A549 (cell line): ENCODE measurements around the gene VWA5B1. TPM values are rescaled to one million over a fixed set of nuclear protein-coding genes. Genes with fewer than 3 reads are reported as not detected.

ENCODE experiments used
- ATAC-seq, 2 experiments: fragments of 200-7000 bp in 1 of 2; fragments of >200 bp in 1 of 2; cut with Nextera tagmentation in 1 of 2; cut with Tn5 transposase in 1 of 2; 3 replicates each; pipeline versions ENCODE4 v1.8.0 to v1.9.1; 2018 to 2020; ENCODE audit warnings: mild to moderate bottlenecking in 1 of 2, moderate library complexity in 1 of 2
- CTCF ChIA-PET: fragments of 300-600 bp; sonication (Branson Sonifier 250); formaldehyde crosslinking; extraction: SDS; loops from one replicate; lab custom pipeline; 2021; ENCODE audit warnings: antibody characterized with exemption, inconsistent platforms; lab: Yijun Ruan, JAX
- POLR2A ChIA-PET: fragments of 350-600 bp; formaldehyde crosslinking; extraction: SDS; loops from one replicate; lab custom pipeline; 2021; ENCODE audit warnings: antibody characterized with exemption, inconsistent platforms; lab: Yijun Ruan, JAX
- DNase-seq, 2 experiments: peaks; one replicate each; pipeline versions ENCODE4 v3.0.0 to v3.0.0-alpha.2; 2011 to 2016; ENCODE audit warnings: low read depth in 1 of 2, low spot score in 1 of 2
- FAIRE-seq: peaks from 2 replicates; lab custom pipeline; 2011; peaks lifted over from hg19 to GRCh38; lab: Jason Lieb, UNC
- H3K27ac ChIP-seq, 2 experiments: fragments of >200 bp; sonication (Bioruptor Twin); formaldehyde crosslinking; 3 replicates each; pipeline ENCODE4 v1.5.1; 2016 to 2017
- H3K4me1 ChIP-seq: fragments of >200 bp; sonication (Bioruptor Twin); formaldehyde crosslinking; 3 replicates; pipeline ENCODE4 v1.6.1; 2016
- H3K4me2 ChIP-seq: fragments of >200 bp; sonication (Bioruptor Twin); formaldehyde crosslinking; 3 replicates; pipeline ENCODE4 v1.6.1; 2016
- H3K4me3 ChIP-seq: fragments of >200 bp; sonication (Bioruptor Twin); formaldehyde crosslinking; 3 replicates; pipeline ENCODE4 v1.5.1; 2016
- H3K9me3 ChIP-seq: fragments of >200 bp; sonication (Bioruptor Twin); formaldehyde crosslinking; 3 replicates; pipeline ENCODE4 v1.6.1; 2016
- ATOH8 ChIP-seq: fragments of 250-450 bp; sonication (Bioruptor Pico); IDR thresholded peaks from 2 replicates; pipeline ENCODE4 v1.5.0; 2020; ENCODE audit warnings: low read depth, mild to moderate bottlenecking, moderate library complexity
- BCL3 ChIP-seq: fragments of >200 bp; sonication (Bioruptor Twin); formaldehyde crosslinking; IDR thresholded peaks from 3 replicates; pipeline ENCODE4 v1.6.1; 2016
- CHD4 ChIP-seq: fragments of 200-600 bp; sonication (generic); IDR thresholded peaks from 2 replicates; pipeline ENCODE4 v1.6.1; 2016; ENCODE audit warnings: antibody characterized with exemption, mild to moderate bottlenecking, borderline replicate concordance
- CTCF ChIP-seq: fragments of >200 bp; sonication (Bioruptor Twin); formaldehyde crosslinking; IDR thresholded peaks from 3 replicates; pipeline ENCODE4 v1.5.1; 2016
- GATA3 ChIP-seq: IDR thresholded peaks from 2 replicates; pipeline ENCODE4 v1.6.1; 2012; ENCODE audit warnings: borderline replicate concordance
- HDAC2 ChIP-seq: fragments of 200-600 bp; sonication (generic); IDR thresholded peaks from 2 replicates; pipeline ENCODE4 v1.6.1; 2016
- HES2 ChIP-seq: fragments of >200 bp; sonication (Bioruptor Twin); formaldehyde crosslinking; IDR thresholded peaks from 2 replicates; pipeline ENCODE4 v1.6.1; 2016
- HOXB13 ChIP-seq: fragments of 250-450 bp; sonication (Bioruptor Pico); IDR thresholded peaks from 2 replicates; pipeline ENCODE4 v1.5.0; 2020; ENCODE audit warnings: low read depth, mild to moderate bottlenecking, moderate library complexity
- HOXB5 ChIP-seq: fragments of 250-450 bp; sonication (Bioruptor Pico); IDR thresholded peaks from 2 replicates; pipeline ENCODE4 v1.5.0; 2020; ENCODE audit warnings: mild to moderate bottlenecking, moderate library complexity
- PBX3 ChIP-seq: IDR thresholded peaks from 2 replicates; pipeline ENCODE4 v1.6.1; 2012
- PHF8 ChIP-seq: fragments of 200-600 bp; sonication (generic); IDR thresholded peaks from 2 replicates; pipeline ENCODE4 v1.6.1; 2016; ENCODE audit warnings: low read depth, mild to moderate bottlenecking, antibody characterized with exemption, moderate library complexity, borderline replicate concordance
- POLR2AphosphoS2 ChIP-seq: conservative IDR thresholded peaks from 2 replicates; pipeline ENCODE4 v1.6.1; 2012; ENCODE audit warnings: low read length, improper control_type of control experiment, inconsistent platforms
- RAD21 ChIP-seq, 2 experiments: fragments of >200 bp in 1 of 2; sonication (Bioruptor Twin) in 1 of 2; formaldehyde crosslinking in 1 of 2; IDR thresholded peaks in 1 of 2; conservative IDR thresholded peaks in 1 of 2; 2 replicates in 1 of 2; 3 replicates in 1 of 2; pipeline ENCODE4 v1.6.1; 2012 to 2018; ENCODE audit warnings: inconsistent platforms in 1 of 2
- REST ChIP-seq: fragments of 200-600 bp; sonication (generic); IDR thresholded peaks from 2 replicates; pipeline ENCODE4 v1.6.1; 2016; ENCODE audit warnings: antibody characterized with exemption, mild to moderate bottlenecking, moderate library complexity
- RFX5 ChIP-seq: fragments of 450-650 bp; IDR thresholded peaks from 2 replicates; pipeline ENCODE4 v1.7.1; 2014; ENCODE audit warnings: antibody characterized with exemption, mild to moderate bottlenecking, moderate library complexity
- RNF2 ChIP-seq: fragments of 200-600 bp; sonication (generic); IDR thresholded peaks from 2 replicates; pipeline ENCODE4 v1.6.1; 2016; ENCODE audit warnings: low read depth, mild to moderate bottlenecking, antibody characterized with exemption, moderate library complexity, borderline replicate concordance
- SMC3 ChIP-seq: fragments of >200 bp; sonication (Bioruptor Twin); formaldehyde crosslinking; IDR thresholded peaks from 3 replicates; pipeline ENCODE4 v1.6.1; 2018; ENCODE audit warnings: inconsistent platforms
- SREBF2 ChIP-seq: fragments of 450-650 bp; IDR thresholded peaks from 2 replicates; pipeline ENCODE4 v1.6.1; 2014; ENCODE audit warnings: mild to moderate bottlenecking, moderate library complexity
- TP53 ChIP-seq: fragments of 250-450 bp; sonication (Bioruptor Pico); IDR thresholded peaks from 2 replicates; pipeline ENCODE4 v1.5.0; 2021; ENCODE audit warnings: mild to moderate bottlenecking, moderate library complexity
- USF2 ChIP-seq: fragments of 450-650 bp; IDR thresholded peaks from 2 replicates; pipeline ENCODE4 v1.6.1; 2014; ENCODE audit warnings: antibody characterized with exemption
- WGBS: methylation state at CpG from one replicate; pipeline ENCODE4 v1.1.6; 2017; ENCODE audit errors: missing lambda C conversion rate; 5-methylcytosine and 5-hydroxymethylcytosine counted together
- polyA plus RNA-seq, 4 experiments: library from polyadenylated mRNA; depleted of rRNA in 3 of 4; stranded (reverse); fragments of >200 nt; fragmentation: RNase III in 1 of 4; extraction: RNeasy Plus Mini Kit Qiagen cat#74134 plus additional on column Dnase treatment in 1 of 4; gene quantifications; 2 replicates in 3 of 4; 3 replicates in 1 of 4; pipeline ENCODE4 v1.2.3, GENCODE V29; 2011 to 2017

VWA5B1 gene
- polyA plus RNA-seq, 2 of the 4 experiments (the other 2 are of a cell fraction) = not detected

- TF ChIP-seq USF2 = no peak
Measured at GRCh38 chr1:20317471-20317870, 26.8 kb downstream of the VWA5B1 start (continued).

GRCh38 chr1:20318521-20318920 is 27.8 kb downstream of the VWA5B1 start:
- H3K4me3 ChIP-seq = no peak overlapping the region

More at GRCh38 chr1:20318521-20318920, 27.8 kb downstream of the VWA5B1 start:
- no peaks in the 10 kb centered on the region for H3K9me3 ChIP-seq
- ATAC-seq = no peak
- no peaks in the 10 kb centered on the region for H3K4me1 ChIP-seq
- H3K27ac ChIP-seq = no peak overlapping the region
- H3K4me2 ChIP-seq = no peak overlapping the region
- ChIA-PET POLR2A (no interaction called here), CTCF (interaction anchor here (0.9 to 1.5 kb wide), 2 partner anchors 8 to 105 kb away, joined by 4 to 6 read pairs; no protein-coding TSS in a partner anchor)
- TF ChIP-seq PBX3 = no peak
- TF ChIP-seq RFX5 = no peak
- TF ChIP-seq HOXB13 (CRISPR knock-in tag) = no peak
- no peak for TF ChIP-seq RNF2
- TF ChIP-seq HDAC2 = no peak
- no peak for TF ChIP-seq BCL3
- no peak for TF ChIP-seq USF2
- no peak for TF ChIP-seq CTCF
- TF ChIP-seq GATA3 = no peak
- no peak for TF ChIP-seq POLR2AphosphoS2
- no peak for TF ChIP-seq REST
- TF ChIP-seq SMC3 = no peak
- TF ChIP-seq HES2 = no peak
- no peak for TF ChIP-seq CHD4
- no peak for TF ChIP-seq HOXB5
- TF ChIP-seq ATOH8 (CRISPR knock-in tag) = no peak
- no peak for TF ChIP-seq RAD21 (conservative IDR thresholded peaks at IDR 0.05 in 1 of 2, IDR thresholded peaks at IDR 0.05 in 1 of 2)
- no peak for TF ChIP-seq TP53 (CRISPR knock-in tag)
- TF ChIP-seq SREBF2 = no peak
- TF ChIP-seq PHF8 = no peak
- WGBS = 49% methylated on average over 6 of the region's 14 CpGs
- DNase-seq = no peak
- no peak for FAIRE-seq
